ENCODE measurements around the gene SELENOP.

GRCh38 chr5:42824347-42824976, 12.8 kb upstream of the SELENOP start:
- TF ChIP-seq CTCF (IDR thresholded peaks at IDR 0.05), result no peak
- no peak for TF ChIP-seq POLR2A (IDR thresholded peaks at IDR 0.05)

All from uterus (tissue), 2 donors.